ENCODE data around the gene HMGXB3. TPM values are rescaled to one million over a fixed set of nuclear protein-coding genes. Genes with fewer than 3 reads are reported as not detected.

Gene HMGXB3
- total and polyA plus RNA-seq, 4 donors: 2.7 to 22.9 (median 11.0) TPM

GRCh38 chr5:150058480-150059126, 58.1 kb downstream of the HMGXB3 start:
- H3K4me1 ChIP-seq (ENCODE audit: control insufficient read depth in 4 of 4, insufficient read depth in 4 of 4, low read length in 3 of 4): no peaks in the 10 kb centered on the region
- no peaks in the 10 kb centered on the region for H3K27me3 ChIP-seq (ENCODE audit: control insufficient read depth in 4 of 4, insufficient read depth in 4 of 4, low read length in 3 of 4)
- H3K36me3 ChIP-seq (ENCODE audit: control insufficient read depth in 4 of 4, insufficient read depth in 3 of 4, low read depth in 1 of 4, low read length in 3 of 4): peaks cover 0 to 14% (median 10%) of the 10 kb centered on the region in 4 donors
- no peak for DNase-seq (ENCODE audit: low spot score)
- no peak overlapping the region for H3K4me3 ChIP-seq (ENCODE audit: low read depth in 1 of 3, low read length in 3 of 3)
- 86% methylated on average over 6 of the region's 6 CpGs for WGBS
- H3K27ac ChIP-seq (ENCODE audit: low read depth in 1 of 2, low read length in 2 of 2): no peak overlapping the region
- TF ChIP-seq SP1 (IDR thresholded peaks at IDR 0.05): no peak
- TF ChIP-seq EGR1 (IDR thresholded peaks at IDR 0.05; ENCODE audit: low read depth in 2 of 2): no peak
- no peak for TF ChIP-seq HNF4G (IDR thresholded peaks at IDR 0.05)
- no peak for TF ChIP-seq GABPA (IDR thresholded peaks at IDR 0.05 in 1 of 2, conservative IDR thresholded peaks at IDR 0.05 in 1 of 2)
- no peak for TF ChIP-seq CTCF (IDR thresholded peaks at IDR 0.05; ENCODE audit: low read depth, low read length, missing input control)
- no peak for TF ChIP-seq FOXA1 (IDR thresholded peaks at IDR 0.05)
- TF ChIP-seq JUND (IDR thresholded peaks at IDR 0.05): no peak
- TF ChIP-seq NR2F2 (IDR thresholded peaks at IDR 0.05): no peak
- TF ChIP-seq FOXA2 (IDR thresholded peaks at IDR 0.05): no peak
- no peak for TF ChIP-seq REST (IDR thresholded peaks at IDR 0.05)
- TF ChIP-seq ZBTB33 (IDR thresholded peaks at IDR 0.05): no peak
- no peak for TF ChIP-seq MAX (IDR thresholded peaks at IDR 0.05)
- TF ChIP-seq ATF3 (IDR thresholded peaks at IDR 0.05): no peak
- TF ChIP-seq RAD21 (IDR thresholded peaks at IDR 0.05): no peak
- no peak overlapping the region for H3K9ac ChIP-seq (ENCODE audit: low read depth in 1 of 2, low read length in 2 of 2)
- H3K9me3 ChIP-seq (ENCODE audit: control insufficient read depth in 4 of 4, low read length in 3 of 4): no peaks in the 10 kb centered on the region

- DNase-seq (ENCODE audit: low spot score): no peak
- H3K9ac ChIP-seq (ENCODE audit: low read depth in 1 of 2, low read length in 2 of 2): no peak overlapping the region
- H3K27me3 ChIP-seq (ENCODE audit: control insufficient read depth in 4 of 4, insufficient read depth in 4 of 4, low read length in 3 of 4): no peaks in the 10 kb centered on the region
- no peaks in the 10 kb centered on the region for H3K9me3 ChIP-seq (ENCODE audit: control insufficient read depth in 4 of 4, low read length in 3 of 4)
- no peaks in the 10 kb centered on the region for H3K4me1 ChIP-seq (ENCODE audit: control insufficient read depth in 4 of 4, insufficient read depth in 4 of 4, low read length in 3 of 4)
- peaks cover 0 to 8% (median 2%) of the 10 kb centered on the region in 4 donors for H3K36me3 ChIP-seq (ENCODE audit: control insufficient read depth in 4 of 4, insufficient read depth in 3 of 4, low read depth in 1 of 4, low read length in 3 of 4)
- H3K4me3 ChIP-seq (ENCODE audit: low read depth in 1 of 3, low read length in 3 of 3): no peak overlapping the region
- no peak overlapping the region for H3K27ac ChIP-seq (ENCODE audit: low read depth in 1 of 2, low read length in 2 of 2)
- no peak for TF ChIP-seq YY1 (IDR thresholded peaks at IDR 0.05)
- no peak for TF ChIP-seq MAX (IDR thresholded peaks at IDR 0.05)
- no peak for TF ChIP-seq ZBTB33 (IDR thresholded peaks at IDR 0.05)
- no peak for TF ChIP-seq REST (IDR thresholded peaks at IDR 0.05)
- TF ChIP-seq ATF3 (IDR thresholded peaks at IDR 0.05): no peak
- TF ChIP-seq SP1 (IDR thresholded peaks at IDR 0.05): no peak
- TF ChIP-seq JUND (IDR thresholded peaks at IDR 0.05): no peak
- WGBS: 93% methylated on average over 11 of the region's 11 CpGs
Measured at GRCh38 chr5:150059623-150060022, 59.1 kb downstream of the HMGXB3 start.
